Measurements from ENCODE around the gene WFDC5.
"Not testable (repeated sequence)": the region's sequence is repeated elsewhere in the genome, so short reads cannot be mapped to it uniquely, and the experiment has no call there.

WFDC5 gene

GRCh38 chr20:45070932-45071632, 43.9 kb downstream of the WFDC5 start:
- no peak overlapping the region for H3K4me3 ChIP-seq (replicated peaks in 1 of 2; ENCODE audit: low read depth in 2 of 2, low read length in 2 of 2)
- no peak for TF ChIP-seq CTCF (IDR thresholded peaks at IDR 0.05; ENCODE audit: low read depth, low read length)
- peak; percentile 59 to 62 for DNase-seq (ENCODE audit: low read depth in 2 of 2)

- TF ChIP-seq CTCF (IDR thresholded peaks at IDR 0.05; ENCODE audit: low read depth, low read length) = no peak
- no peak overlapping the region for H3K4me3 ChIP-seq (replicated peaks in 1 of 2; ENCODE audit: low read depth in 2 of 2, low read length in 2 of 2)
- DNase-seq (ENCODE audit: low read depth in 2 of 2) = peak in 1 of 2 donors; percentile 33
Measured at GRCh38 chr20:45069261-45069660, 45.7 kb downstream of the WFDC5 start.

- no peak for TF ChIP-seq CTCF (IDR thresholded peaks at IDR 0.05; ENCODE audit: low read depth, low read length)
- DNase-seq (ENCODE audit: low read depth in 2 of 2) = peak in 1 of 2 donors; percentile 45
- H3K4me3 ChIP-seq (replicated peaks in 1 of 2; ENCODE audit: low read depth in 2 of 2, low read length in 2 of 2) = no peak overlapping the region
Measured at GRCh38 chr20:45067558-45067957, 47.4 kb downstream of the WFDC5 start.

GRCh38 chr20:45067087-45067486, 47.9 kb downstream of the WFDC5 start:
- H3K4me3 ChIP-seq (replicated peaks in 1 of 2; ENCODE audit: low read depth in 2 of 2, low read length in 2 of 2) = no peak overlapping the region
- TF ChIP-seq CTCF (IDR thresholded peaks at IDR 0.05; ENCODE audit: low read depth, low read length) = no peak
- no peak for DNase-seq (ENCODE audit: low read depth in 2 of 2)

- peak in 1 of 2 donors; percentile 39 for DNase-seq (ENCODE audit: low read depth in 2 of 2)
- no peak for TF ChIP-seq CTCF (IDR thresholded peaks at IDR 0.05; ENCODE audit: low read depth, low read length)
- no peak overlapping the region for H3K4me3 ChIP-seq (replicated peaks in 1 of 2; ENCODE audit: low read depth in 2 of 2, low read length in 2 of 2)
Measured at GRCh38 chr20:45066372-45066771, 48.6 kb downstream of the WFDC5 start.

- H3K4me3 ChIP-seq (replicated peaks in 1 of 2; ENCODE audit: low read depth in 2 of 2, low read length in 2 of 2) = no peak overlapping the region
- DNase-seq (ENCODE audit: low read depth in 2 of 2) = no peak
- no peak for TF ChIP-seq CTCF (IDR thresholded peaks at IDR 0.05; ENCODE audit: low read depth, low read length)
Measured at GRCh38 chr20:45064812-45065211, 50.2 kb downstream of the WFDC5 start.

GRCh38 chr20:45063107-45063506, 51.9 kb downstream of the WFDC5 start:
- DNase-seq (ENCODE audit: low read depth in 2 of 2); H3K4me3 ChIP-seq (replicated peaks in 1 of 2; ENCODE audit: low read depth in 2 of 2, low read length in 2 of 2): not testable (repeated sequence)

Data from cardiac fibroblast (primary cell).